Natural killer cell (primary cell): Measurements from ENCODE around the gene CLIC1. TPM values are rescaled to one million over a fixed set of nuclear protein-coding genes. Genes with fewer than 3 reads are reported as not detected.

Experiments
- ATAC-seq, 3 donors: fragments of 150-1000 bp in 2 of 3; fragments of 200-7000 bp in 1 of 3; cut with Tn5 transposase; 1 replicate in 1 of 3; 2 replicates in 2 of 3; pipeline ENCODE4 v1.10.0; 2021; ENCODE audit warnings: mild to moderate bottlenecking in 2 of 3, moderate library complexity in 2 of 3
- DNase-seq, 2 donors: peaks; one replicate each; pipeline versions ENCODE4 v3.0.0 to v3.0.0-alpha.2; 2013 to 2021; ENCODE audit warnings: mixed read lengths in 1 of 2
- H3K27ac ChIP-seq: one replicate; pipeline ENCODE4 v1.5.1; 2013; ENCODE audit warnings: mild to moderate bottlenecking, low read length
- H3K27me3 ChIP-seq: one replicate; pipeline ENCODE4 v1.6.1; 2013; ENCODE audit warnings: low read length; ENCODE audit not compliant: control insufficient read depth, insufficient read depth
- H3K36me3 ChIP-seq: one replicate; pipeline ENCODE4 v1.6.1; 2013; ENCODE audit warnings: low read length; ENCODE audit not compliant: control insufficient read depth, insufficient read depth
- H3K4me1 ChIP-seq: one replicate; pipeline ENCODE4 v1.6.1; 2013; ENCODE audit warnings: low read length; ENCODE audit not compliant: control insufficient read depth, insufficient read depth
- H3K4me3 ChIP-seq: one replicate; pipeline ENCODE4 v1.5.1; 2013; ENCODE audit warnings: low read length
- H3K9me3 ChIP-seq: one replicate; pipeline ENCODE4 v1.6.1; 2013; ENCODE audit warnings: low read length; ENCODE audit not compliant: control insufficient read depth, insufficient read depth
- H3K27ac Mint-ChIP-seq, 2 donors: one replicate each; pipeline ENCODE4 v1.8.0; 2022; ENCODE audit warnings: mild to moderate bottlenecking in 2 of 2, mixed read lengths in 2 of 2, moderate library complexity in 1 of 2
- H3K27me3 Mint-ChIP-seq, 2 donors: one replicate each; pipeline ENCODE4 v1.8.0; 2022; ENCODE audit warnings: low read depth in 2 of 2, mixed read lengths in 2 of 2
- H3K36me3 Mint-ChIP-seq: one replicate; pipeline ENCODE4 v1.8.0; 2022; ENCODE audit warnings: mixed read lengths
- H3K4me1 Mint-ChIP-seq, 2 donors: one replicate each; pipeline ENCODE4 v1.8.0; 2022; ENCODE audit warnings: mixed read lengths in 2 of 2
- H3K4me3 Mint-ChIP-seq: one replicate; pipeline ENCODE4 v1.8.0; 2022; ENCODE audit warnings: mild to moderate bottlenecking, moderate library complexity, mixed read lengths
- H3K9me3 Mint-ChIP-seq, 2 donors: one replicate each; pipeline ENCODE4 v1.8.0; 2022; ENCODE audit warnings: mixed read lengths in 2 of 2
- CTCF ChIP-seq: fragments of 200-600 bp; IDR thresholded peaks from one replicate; pipeline ENCODE4 v1.8.0; 2022; ENCODE audit warnings: antibody characterized with exemption
- WGBS: methylation state at CpG from one replicate; pipeline ENCODE4 v1.1.7; 2013; ENCODE audit warnings: missing lambda C conversion rate; ENCODE audit not compliant: insufficient coverage; 5-methylcytosine and 5-hydroxymethylcytosine counted together
- intact Hi-C: fragments of 100-400 bp; cut with micrococcal nuclease; formaldehyde crosslinking; loops from one replicate; pipeline ENCODE4 v1.14.2; 2022
- total RNA-seq, 4 donors: library from RNA; stranded (reverse); fragments of 120-200 nt in 1 of 4; gene quantifications; one replicate each; pipeline versions ENCODE4 v1.2.3 to v1.2.4, GENCODE V29; 2013 to 2022

CLIC1 gene
- total RNA-seq, 3 donors from 2014 or later (not counting 1 experiment from before 2014, with no cell fraction given), result 348 to 363 (median 355) TPM

DNA sequence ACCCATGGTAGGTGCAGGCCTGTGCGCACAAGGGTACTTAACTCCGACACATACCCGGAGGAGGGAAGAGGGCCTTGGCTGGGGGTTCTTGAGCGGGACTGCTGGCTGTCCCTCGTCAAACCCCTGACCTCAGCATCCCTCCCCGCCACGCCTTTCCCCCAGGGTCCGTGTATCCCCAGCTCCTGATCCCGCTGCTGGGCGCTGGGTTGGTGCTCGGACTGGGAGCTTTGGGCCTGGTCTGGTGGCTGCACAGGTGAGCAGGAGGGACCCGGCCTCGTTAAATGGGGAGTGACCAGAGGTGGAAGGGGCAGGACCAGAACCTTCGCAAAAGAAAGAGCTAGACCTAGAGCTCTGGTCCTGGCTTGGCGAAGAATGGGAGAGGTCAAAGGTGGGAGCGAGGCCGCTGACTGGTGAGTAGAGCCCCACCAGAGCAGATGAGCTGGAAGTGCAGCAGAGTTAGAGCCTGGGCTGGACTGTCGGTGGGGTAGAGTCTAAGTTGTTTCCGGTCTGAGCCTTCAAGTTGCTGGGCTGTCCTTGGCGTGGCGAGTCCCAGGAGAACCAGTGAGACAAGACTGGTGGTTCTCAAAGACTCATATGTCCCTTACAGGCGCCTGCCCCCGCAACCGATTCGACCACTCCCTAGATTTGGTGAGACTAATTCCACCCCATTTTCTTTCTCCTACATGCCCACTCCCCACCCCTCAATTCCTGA, 12.2 kb downstream of the CLIC1 start:
- H3K9me3 ChIP-seq, result no peaks in the 10 kb centered on the region
- H3K4me3 Mint-ChIP-seq, result peak overlapping the region; percentile 81
- intact Hi-C loops, result no loop called here
- peaks cover 46 to 50% of the 10 kb centered on the region in 2 donors for H3K4me1 Mint-ChIP-seq
- ATAC-seq (no peak), DNase-seq (no peak)
- H3K27ac ChIP-seq, result no peak overlapping the region
- no peak for TF ChIP-seq CTCF
- peaks cover 44% of the 10 kb centered on the region for H3K4me1 ChIP-seq
- H3K27ac Mint-ChIP-seq, result peak overlapping the region in 1 of 2 donors; percentile 87
- H3K27me3 ChIP-seq, result no peaks in the 10 kb centered on the region
- 91% methylated on average over 25 of the region's 25 CpGs for WGBS
- H3K27me3 Mint-ChIP-seq, result peaks cover 0 to 4% of the 10 kb centered on the region in 2 donors
- H3K9me3 Mint-ChIP-seq, result no peaks in the 10 kb centered on the region
- peaks cover 10% of the 10 kb centered on the region for H3K36me3 ChIP-seq
- no peak overlapping the region for H3K4me3 ChIP-seq
- peaks cover 16% of the 10 kb centered on the region for H3K36me3 Mint-ChIP-seq

GRCh38 chr6:31723245-31723979, 12.9 kb downstream of the CLIC1 start, which contains the start of gene MPIG6B:
Gene MPIG6B, plus strand, starts transcription at chr6:31723373. Its CDS starts 11 bp downstream, at chr6:31723384.
- H3K4me3 ChIP-seq, result no peak within 1 kb of the TSS
- WGBS, result 49% methylated on average over 45 of the region's 46 CpGs
- Mint-ChIP-seq H3K27ac (peak within 1 kb of the TSS; percentile 9 to 87), H3K4me1 (peaks cover 39 to 43% of the 10 kb centered on the region in 2 donors), H3K36me3 (peaks cover 16% of the 10 kb centered on the region), H3K4me3 (peak within 1 kb of the TSS; percentile 81), H3K27me3 (peaks cover 0 to 4% of the 10 kb centered on the region in 2 donors), H3K9me3 (no peaks in the 10 kb centered on the region)
- H3K4me1 ChIP-seq, result peaks cover 37% of the 10 kb centered on the region
- H3K27ac ChIP-seq, result peak within 1 kb of the TSS; percentile 22
- no peaks in the 10 kb centered on the region for H3K9me3 ChIP-seq
- intact Hi-C loops, result no loop called here
- TF ChIP-seq CTCF, result no peak
- H3K36me3 ChIP-seq, result peaks cover 10% of the 10 kb centered on the region
- no peaks in the 10 kb centered on the region for H3K27me3 ChIP-seq
- DNase-seq (no peak), ATAC-seq (peak in 2 of 3 donors; percentile 36 to 71)

DNA sequence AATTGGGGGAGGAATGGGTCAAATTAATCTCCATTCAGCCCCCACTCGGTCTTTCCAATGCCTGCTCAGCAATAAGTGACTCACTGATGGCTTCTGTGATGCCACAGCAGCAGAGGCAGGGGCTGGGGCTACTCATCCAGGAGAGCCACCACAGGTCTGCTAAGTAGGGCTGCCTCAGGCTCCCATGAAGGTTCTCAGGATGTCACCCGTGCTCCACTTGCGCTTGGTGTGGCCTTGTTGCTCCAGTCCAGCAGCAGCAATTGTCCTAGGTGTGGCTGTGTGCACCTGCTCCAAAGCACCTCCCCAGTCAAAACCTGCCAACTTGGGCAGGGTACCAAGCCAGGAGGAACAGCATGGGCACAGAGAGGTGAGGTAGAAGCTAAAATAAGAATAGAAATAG, 14.2 kb downstream of the CLIC1 start:
- Mint-ChIP-seq H3K27me3 (peaks cover 0 to 4% of the 10 kb centered on the region in 2 donors), H3K9me3 (no peaks in the 10 kb centered on the region), H3K4me1 (peaks cover 31 to 32% of the 10 kb centered on the region in 2 donors), H3K27ac (no peak overlapping the region), H3K4me3 (no peak overlapping the region), H3K36me3 (peaks cover 16% of the 10 kb centered on the region)
- Histone ChIP-seq H3K27me3 (no peaks in the 10 kb centered on the region), H3K36me3 (peaks cover 10% of the 10 kb centered on the region), H3K4me3 (no peak overlapping the region), H3K4me1 (peaks cover 25% of the 10 kb centered on the region), H3K27ac (no peak overlapping the region), H3K9me3 (no peaks in the 10 kb centered on the region)
- intact Hi-C loops, result no loop called here
- ATAC-seq (no peak), DNase-seq (no peak)
- TF ChIP-seq CTCF, result no peak
- WGBS, result 92% methylated on average over 3 of the region's 3 CpGs
